HEK293T (cell line): ENCODE data around the gene TECR.

Source experiments
- BHLHE40 ChIP-seq: fragments of 450-650 bp; IDR thresholded peaks from 2 replicates; pipeline ENCODE4 v1.6.1; 2016; ENCODE audit warnings: mild to moderate bottlenecking, moderate library complexity, borderline replicate concordance
- FOXA1 ChIP-seq: fragments of 450-650 bp; IDR thresholded peaks from 2 replicates; pipeline ENCODE4 v1.6.1; 2016; ENCODE audit warnings: mild to moderate bottlenecking
- FOXM1 ChIP-seq: fragments of 450-650 bp; IDR thresholded peaks from 2 replicates; pipeline ENCODE4 v1.6.1; 2017; ENCODE audit warnings: mild to moderate bottlenecking, borderline replicate concordance
- SP1 ChIP-seq: fragments of 450-650 bp; IDR thresholded peaks from 2 replicates; pipeline ENCODE4 v1.6.1; 2017
- SUZ12 ChIP-seq: fragments of 450-650 bp; IDR thresholded peaks from 2 replicates; pipeline ENCODE4 v1.6.1; 2016; ENCODE audit warnings: mild to moderate bottlenecking
- TARDBP ChIP-seq: fragments of 450-650 bp; IDR thresholded peaks from 2 replicates; pipeline ENCODE4 v1.6.1; 2016

DNA sequence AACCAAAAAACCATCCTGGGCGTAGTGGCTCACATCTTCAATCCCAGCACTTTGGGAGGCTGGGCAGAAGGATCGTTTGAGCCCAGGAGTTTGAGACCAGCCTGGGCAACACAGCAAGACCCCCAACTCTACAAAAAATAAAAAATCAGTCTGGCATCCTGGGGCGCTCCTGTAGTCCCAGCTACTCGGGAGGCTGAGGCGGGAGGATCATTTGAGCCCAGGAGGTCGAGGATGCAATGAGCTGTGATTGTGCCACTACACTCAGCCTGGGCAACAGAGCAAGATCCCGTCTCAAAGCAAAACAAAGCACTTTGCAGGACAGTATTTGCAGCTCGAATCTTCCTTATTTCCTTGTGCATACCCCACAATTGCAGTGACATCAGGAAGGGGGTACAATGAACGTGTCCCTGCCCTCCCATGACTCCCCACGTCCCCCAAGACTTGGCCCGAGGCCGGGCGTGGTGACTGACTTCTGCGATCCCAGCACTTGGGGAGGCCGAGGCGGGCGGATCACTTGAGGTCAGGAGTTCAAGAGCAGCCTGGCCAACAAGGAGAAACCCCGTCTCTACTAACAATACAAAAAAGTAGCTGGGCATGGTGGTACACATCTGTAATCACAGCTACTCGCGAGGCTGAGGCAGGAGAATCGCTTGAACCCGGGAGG is 41.6 kb downstream of the TECR start:
- TF ChIP-seq FOXA1 (no peak), TARDBP (no peak), SP1 (no peak), FOXM1 (no peak), BHLHE40 (no peak), SUZ12 (no peak)
